Transverse colon (tissue), 4 donors: ENCODE data around the gene DNAJB1.

Source experiments
- POLR2A ChIP-seq: fragments of 450-650 bp; IDR thresholded peaks from one replicate; pipeline ENCODE4 v1.6.1; 2016; ENCODE audit warnings: antibody characterized with exemption, mild to moderate bottlenecking, moderate library complexity
- POLR2AphosphoS5 ChIP-seq, 3 donors: sonication (generic); formaldehyde crosslinking; IDR thresholded peaks; one replicate each; pipeline ENCODE4 v1.6.1; 2016; ENCODE audit warnings: antibody characterized with exemption in 3 of 3
- TF ChIP-seq, protein P1 (sequence below), 5 experiments: fragments of 200-600 bp in 3 of 5; fragments of 450-650 bp in 2 of 5; sonication (generic) in 3 of 5; IDR thresholded peaks; 1 replicate in 2 of 5; 2 replicates in 3 of 5; pipeline ENCODE4 v1.5.1; 2016 to 2017; ENCODE audit warnings: antibody characterized with exemption in 5 of 5, inconsistent platforms in 3 of 5, mild to moderate bottlenecking in 2 of 5, moderate library complexity in 1 of 5

DNA sequence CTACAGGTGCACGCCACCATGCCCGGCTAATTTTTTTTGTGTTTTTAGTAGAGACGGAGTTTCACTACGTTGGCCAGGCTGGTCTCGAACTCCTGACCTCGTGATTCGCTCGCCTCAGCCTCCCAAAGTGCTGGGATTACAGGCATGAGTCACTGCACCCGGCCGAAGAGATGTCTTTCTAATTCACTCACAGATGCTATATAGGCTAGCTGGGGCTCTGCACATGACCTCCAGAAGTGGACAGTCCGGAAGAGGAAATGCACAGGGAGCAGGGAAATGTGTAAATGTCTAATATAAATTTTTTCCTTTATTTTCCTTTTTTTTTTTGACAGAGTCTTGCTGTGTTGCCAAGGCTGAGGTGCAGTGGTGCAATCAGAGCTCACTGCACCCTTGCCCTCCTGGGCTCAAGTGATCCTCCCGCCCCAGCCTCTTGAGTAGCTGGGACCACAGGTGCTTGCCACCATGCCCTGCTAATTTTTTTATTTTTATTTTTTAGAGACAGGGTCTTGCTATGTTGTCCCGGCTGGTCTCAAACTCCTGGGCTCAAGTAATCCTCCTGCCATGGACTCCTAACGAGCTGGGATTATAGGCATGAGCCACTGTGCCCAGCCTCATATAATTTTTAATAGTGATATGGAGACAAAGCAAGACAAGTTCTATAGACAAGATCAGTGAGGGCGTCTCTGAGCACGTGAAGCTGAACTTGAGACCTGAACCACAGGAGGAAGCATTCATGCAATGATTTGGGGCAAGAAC is 30.6 kb downstream of the DNAJB1 start:
- TF ChIP-seq, protein P1, sequence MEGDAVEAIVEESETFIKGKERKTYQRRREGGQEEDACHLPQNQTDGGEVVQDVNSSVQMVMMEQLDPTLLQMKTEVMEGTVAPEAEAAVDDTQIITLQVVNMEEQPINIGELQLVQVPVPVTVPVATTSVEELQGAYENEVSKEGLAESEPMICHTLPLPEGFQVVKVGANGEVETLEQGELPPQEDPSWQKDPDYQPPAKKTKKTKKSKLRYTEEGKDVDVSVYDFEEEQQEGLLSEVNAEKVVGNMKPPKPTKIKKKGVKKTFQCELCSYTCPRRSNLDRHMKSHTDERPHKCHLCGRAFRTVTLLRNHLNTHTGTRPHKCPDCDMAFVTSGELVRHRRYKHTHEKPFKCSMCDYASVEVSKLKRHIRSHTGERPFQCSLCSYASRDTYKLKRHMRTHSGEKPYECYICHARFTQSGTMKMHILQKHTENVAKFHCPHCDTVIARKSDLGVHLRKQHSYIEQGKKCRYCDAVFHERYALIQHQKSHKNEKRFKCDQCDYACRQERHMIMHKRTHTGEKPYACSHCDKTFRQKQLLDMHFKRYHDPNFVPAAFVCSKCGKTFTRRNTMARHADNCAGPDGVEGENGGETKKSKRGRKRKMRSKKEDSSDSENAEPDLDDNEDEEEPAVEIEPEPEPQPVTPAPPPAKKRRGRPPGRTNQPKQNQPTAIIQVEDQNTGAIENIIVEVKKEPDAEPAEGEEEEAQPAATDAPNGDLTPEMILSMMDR (IDR thresholded peaks at IDR 0.05), result no peak
- TF ChIP-seq POLR2A (no peak), POLR2AphosphoS5 (IDR thresholded peaks at IDR 0.05) (no peak)
